Mesothelial cell of epicardium (in vitro differentiated cells): ENCODE data around the gene MIPOL1. TPM values are rescaled to one million over a fixed set of nuclear protein-coding genes. Genes with fewer than 3 reads are reported as not detected.

Experiments
- DNase-seq, 2 experiments: peaks; one replicate each; pipeline ENCODE4 v3.0.0; 2021; ENCODE audit warnings: low spot score in 2 of 2; ENCODE audit not compliant: unreplicated experiment in 2 of 2
- H3K27ac Mint-ChIP-seq: 2 replicates; pipeline ENCODE4 v1.8.0; 2021; ENCODE audit warnings: mixed read lengths
- H3K27me3 Mint-ChIP-seq: 2 replicates; pipeline ENCODE4 v1.8.0; 2021; ENCODE audit warnings: low read depth, mixed read lengths
- H3K36me3 Mint-ChIP-seq: 2 replicates; pipeline ENCODE4 v1.8.0; 2021; ENCODE audit warnings: mixed read lengths
- H3K4me1 Mint-ChIP-seq: 2 replicates; pipeline ENCODE4 v1.8.0; 2021; ENCODE audit warnings: mixed read lengths
- H3K4me3 Mint-ChIP-seq: 2 replicates; pipeline ENCODE4 v1.8.0; 2021; ENCODE audit warnings: mild to moderate bottlenecking, moderate library complexity, mixed read lengths
- H3K9me3 Mint-ChIP-seq: 2 replicates; pipeline ENCODE4 v1.8.0; 2021; ENCODE audit warnings: mixed read lengths
- total RNA-seq: library from RNA; stranded (reverse); gene quantifications from 3 replicates; pipeline ENCODE4 v1.2.1, GENCODE V29; 2021
- TF ChIP-seq, protein P1 (sequence below): fragments of 200-600 bp; sonication (generic); IDR thresholded peaks from one replicate; pipeline ENCODE4 v1.5.0; 2021; ENCODE audit warnings: antibody characterized with exemption; ENCODE audit not compliant: unreplicated experiment

The MIPOL1 gene
- total RNA-seq, 1 donor from 2014 or later = 28.4 TPM

DNA sequence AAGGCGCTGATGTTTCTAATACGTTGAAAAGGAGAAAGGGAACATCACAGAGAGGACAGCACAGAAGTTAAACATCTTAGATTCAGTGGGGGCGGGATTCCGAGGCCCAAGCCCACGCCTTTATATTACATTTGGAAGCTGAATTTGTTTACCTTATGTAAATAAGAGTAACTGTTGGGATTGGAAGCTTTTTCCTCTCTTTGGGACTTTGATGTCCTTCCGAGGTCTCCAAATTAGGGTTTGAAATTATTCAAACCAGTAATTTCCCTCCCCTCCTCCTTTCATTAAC, 390.9 kb downstream of the MIPOL1 start:
- no peak for DNase-seq
- Mint-ChIP-seq H3K27me3 (peaks cover 94% of the 10 kb centered on the region), H3K9me3 (no peaks in the 10 kb centered on the region), H3K4me1 (peaks cover 38% of the 10 kb centered on the region), H3K4me3 (peak overlapping the region; percentile 57), H3K27ac (peak overlapping the region; percentile 67), H3K36me3 (peaks cover 14% of the 10 kb centered on the region)
- TF ChIP-seq, protein P1, sequence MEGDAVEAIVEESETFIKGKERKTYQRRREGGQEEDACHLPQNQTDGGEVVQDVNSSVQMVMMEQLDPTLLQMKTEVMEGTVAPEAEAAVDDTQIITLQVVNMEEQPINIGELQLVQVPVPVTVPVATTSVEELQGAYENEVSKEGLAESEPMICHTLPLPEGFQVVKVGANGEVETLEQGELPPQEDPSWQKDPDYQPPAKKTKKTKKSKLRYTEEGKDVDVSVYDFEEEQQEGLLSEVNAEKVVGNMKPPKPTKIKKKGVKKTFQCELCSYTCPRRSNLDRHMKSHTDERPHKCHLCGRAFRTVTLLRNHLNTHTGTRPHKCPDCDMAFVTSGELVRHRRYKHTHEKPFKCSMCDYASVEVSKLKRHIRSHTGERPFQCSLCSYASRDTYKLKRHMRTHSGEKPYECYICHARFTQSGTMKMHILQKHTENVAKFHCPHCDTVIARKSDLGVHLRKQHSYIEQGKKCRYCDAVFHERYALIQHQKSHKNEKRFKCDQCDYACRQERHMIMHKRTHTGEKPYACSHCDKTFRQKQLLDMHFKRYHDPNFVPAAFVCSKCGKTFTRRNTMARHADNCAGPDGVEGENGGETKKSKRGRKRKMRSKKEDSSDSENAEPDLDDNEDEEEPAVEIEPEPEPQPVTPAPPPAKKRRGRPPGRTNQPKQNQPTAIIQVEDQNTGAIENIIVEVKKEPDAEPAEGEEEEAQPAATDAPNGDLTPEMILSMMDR = no peak

DNA sequence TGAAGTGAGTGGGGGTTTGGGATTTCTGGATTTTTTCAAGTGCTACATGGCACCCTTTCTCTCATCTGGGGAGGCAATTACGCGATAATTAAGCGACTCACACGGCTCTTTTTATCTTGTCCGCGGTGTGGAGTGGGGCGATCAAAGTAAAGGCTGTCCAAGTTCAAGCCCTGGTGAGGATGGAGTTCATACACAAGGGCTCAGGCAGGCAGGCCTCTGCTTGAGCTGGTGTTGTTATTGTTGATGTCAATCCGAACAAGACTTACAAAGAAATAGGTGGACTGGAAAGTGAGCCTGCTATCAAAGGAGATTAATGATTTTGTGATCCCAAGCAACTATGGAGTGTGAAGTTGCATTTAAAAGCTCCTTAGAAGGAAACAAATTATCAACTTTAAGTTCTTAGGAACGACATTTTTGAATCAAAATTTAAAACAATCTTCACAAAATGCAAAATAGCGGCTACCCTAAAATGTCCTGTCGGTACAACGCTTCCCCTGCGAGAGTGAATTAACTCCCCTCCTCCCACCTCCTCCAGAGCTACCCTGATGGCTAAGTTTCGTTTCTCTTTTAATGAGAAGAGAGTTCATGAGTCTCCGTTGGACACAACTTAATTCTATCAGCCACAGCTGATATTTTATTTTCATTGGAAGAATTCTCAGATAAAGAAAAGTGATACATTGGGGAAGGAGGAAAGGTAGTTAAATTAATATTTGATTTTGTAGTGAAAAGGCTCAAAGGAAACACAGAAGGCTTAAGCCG, 391.4 kb downstream of the MIPOL1 start:
- TF ChIP-seq, protein P1 = no peak
- Mint-ChIP-seq H3K27me3 (peaks cover 96% of the 10 kb centered on the region), H3K4me3 (peak overlapping the region; percentile 44), H3K36me3 (peaks cover 14% of the 10 kb centered on the region), H3K9me3 (no peaks in the 10 kb centered on the region), H3K4me1 (peaks cover 40% of the 10 kb centered on the region), H3K27ac (no peak overlapping the region)
- no peak for DNase-seq

DNA sequence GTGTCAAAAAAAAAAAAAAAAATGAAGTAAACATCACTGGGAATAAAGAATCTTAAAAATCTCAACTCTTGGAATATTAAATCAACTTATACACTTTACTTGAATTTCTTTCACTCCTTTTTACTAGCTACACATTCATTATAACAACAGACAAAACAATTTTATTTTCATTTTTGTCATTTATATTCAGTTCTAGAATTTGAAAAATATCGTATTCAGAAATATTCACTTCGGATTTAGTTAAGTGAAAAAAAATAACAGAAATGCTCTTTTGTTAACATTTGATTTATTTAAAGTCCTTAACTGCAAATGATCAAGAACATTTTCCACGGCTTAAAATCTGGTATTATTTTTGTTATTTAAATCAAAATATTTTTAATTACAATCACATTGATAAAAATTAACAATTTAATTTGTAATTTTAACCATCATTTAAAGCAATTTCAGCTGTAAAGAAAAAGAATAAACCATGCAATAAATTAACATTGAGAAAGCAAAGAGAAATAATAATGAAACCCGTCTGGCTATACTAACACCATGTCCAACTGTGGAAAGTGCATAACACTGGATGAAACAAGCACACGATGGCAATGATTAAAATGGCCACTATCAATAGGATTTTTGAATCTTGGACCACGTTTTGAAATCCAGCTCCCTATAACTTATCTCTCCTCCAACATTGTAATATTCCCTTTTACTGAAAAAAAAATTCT, 392.1 kb downstream of the MIPOL1 start:
- Mint-ChIP-seq H3K27me3 (peaks cover 95% of the 10 kb centered on the region), H3K4me3 (peak overlapping the region; percentile 7), H3K36me3 (peaks cover 14% of the 10 kb centered on the region), H3K9me3 (no peaks in the 10 kb centered on the region), H3K27ac (no peak overlapping the region), H3K4me1 (peaks cover 40% of the 10 kb centered on the region)
- TF ChIP-seq, protein P1 = no peak
- no peak for DNase-seq

DNA sequence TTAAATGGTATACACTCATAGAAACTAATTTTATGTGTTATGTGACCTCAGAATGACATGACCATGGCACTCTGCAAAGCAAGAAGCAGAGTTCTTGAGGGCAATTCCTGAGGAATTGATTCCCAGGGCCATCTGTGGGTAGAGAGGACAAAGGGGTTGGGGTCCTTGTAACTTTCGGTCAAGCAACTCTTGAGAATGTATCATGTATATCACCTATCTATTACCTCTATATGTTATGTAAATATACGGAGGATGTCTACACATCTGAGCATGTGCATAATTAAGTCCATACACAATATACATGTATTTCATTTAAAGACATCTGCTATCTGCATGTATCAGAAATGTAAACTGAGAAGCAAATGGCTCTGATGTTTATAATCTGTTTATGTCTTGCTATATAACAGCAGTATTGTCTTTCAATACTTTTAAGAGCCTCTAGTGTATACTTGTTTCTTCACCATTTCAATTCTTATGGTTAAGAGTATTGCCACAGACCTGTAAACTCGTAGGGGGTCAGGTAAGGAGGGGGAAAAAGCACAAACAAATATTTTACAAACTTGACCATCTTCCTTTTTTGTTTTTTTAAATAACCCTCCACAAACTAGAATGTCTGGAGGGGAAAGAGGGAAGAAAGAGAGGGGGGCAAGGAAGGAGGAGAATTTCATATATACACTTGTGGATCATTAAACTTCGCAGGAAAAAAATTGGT, 392.8 kb downstream of the MIPOL1 start:
- TF ChIP-seq, protein P1 = no peak
- Mint-ChIP-seq H3K4me1 (peaks cover 34% of the 10 kb centered on the region), H3K27ac (no peak overlapping the region), H3K36me3 (peaks cover 14% of the 10 kb centered on the region), H3K27me3 (peaks cover 89% of the 10 kb centered on the region), H3K4me3 (peak overlapping the region; percentile 65), H3K9me3 (no peaks in the 10 kb centered on the region)
- DNase-seq = no peak

DNA sequence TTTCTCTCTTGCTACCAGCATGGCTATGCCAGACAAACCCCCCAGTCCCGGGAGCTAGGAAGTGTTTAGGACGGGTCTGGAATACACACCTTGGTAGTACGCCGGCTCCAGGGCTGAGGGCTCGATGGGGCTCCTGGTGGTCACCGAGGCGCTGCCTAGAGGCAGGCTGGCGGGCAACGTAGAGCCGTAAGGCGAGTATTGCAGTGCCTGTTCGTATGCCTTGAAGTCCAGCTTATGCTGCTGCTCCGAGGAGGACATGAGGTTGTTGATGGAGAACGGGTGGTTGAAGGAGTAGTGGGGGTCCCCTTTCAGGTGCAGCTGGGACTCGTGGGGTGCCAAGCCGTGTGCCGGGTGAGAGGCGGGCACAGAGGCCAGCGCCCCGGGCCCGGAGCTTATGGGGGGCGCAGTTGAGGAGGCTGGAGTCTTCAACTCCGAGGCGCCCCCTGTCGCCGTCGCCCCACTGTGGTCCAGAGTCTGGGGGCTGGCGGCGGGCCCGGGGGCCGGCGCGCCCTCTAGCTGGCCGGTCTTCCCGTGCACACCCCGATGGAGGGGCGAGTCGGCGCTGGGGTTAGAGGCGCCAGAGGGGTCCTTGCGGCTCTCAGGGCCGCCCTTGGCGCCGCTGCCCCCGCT, 393.7 kb downstream of the MIPOL1 start:
- Mint-ChIP-seq H3K36me3 (peaks cover 14% of the 10 kb centered on the region), H3K4me3 (peak overlapping the region; percentile 65), H3K27me3 (peaks cover 89% of the 10 kb centered on the region), H3K9me3 (no peaks in the 10 kb centered on the region), H3K4me1 (peaks cover 37% of the 10 kb centered on the region), H3K27ac (peak overlapping the region; percentile 66)
- TF ChIP-seq, protein P1 = no peak
- no peak for DNase-seq
